GM12878 (cell line): Measurements from ENCODE around the gene PREP.

ENCODE experiments used
- CTCF ChIP-seq, 3 experiments: IDR thresholded peaks in 2 of 3; conservative IDR thresholded peaks in 1 of 3; 2 replicates each; pipeline ENCODE4 v1.5.1; 2011; ENCODE audit warnings: low read depth in 3 of 3, low read length in 3 of 3, mild to moderate bottlenecking in 3 of 3, control low read depth in 2 of 3, moderate library complexity in 2 of 3, inconsistent platforms in 1 of 3, mixed read lengths in 1 of 3; ENCODE audit not compliant: control insufficient read depth in 2 of 3, insufficient read depth in 1 of 3; ENCODE audit errors: extremely low read depth in 1 of 3
- EZH2 ChIP-seq: IDR thresholded peaks from 2 replicates; pipeline ENCODE4 v1.6.1; 2012; ENCODE audit warnings: low read depth, mild to moderate bottlenecking, control low read depth, inconsistent platforms, low read length, borderline replicate concordance; ENCODE audit not compliant: control insufficient read depth
- FOXK2 ChIP-seq: fragments of 450-650 bp; IDR thresholded peaks from 2 replicates; pipeline ENCODE4 v1.6.1; 2017; ENCODE audit warnings: mild to moderate bottlenecking, moderate library complexity
- HDAC2 ChIP-seq: fragments of 200-600 bp; sonication (generic); IDR thresholded peaks from 2 replicates; pipeline ENCODE4 v1.6.1; 2017
- KAT2A ChIP-seq: conservative IDR thresholded peaks from 2 replicates; pipeline ENCODE4 v1.6.1; 2011; ENCODE audit warnings: low read depth, low read length; ENCODE audit not compliant: control insufficient read depth
- NBN ChIP-seq: fragments of 450-650 bp; IDR thresholded peaks from 2 replicates; pipeline ENCODE4 v1.6.1; 2016
- SMAD1 ChIP-seq: fragments of 450-650 bp; IDR thresholded peaks from 2 replicates; pipeline ENCODE4 v1.6.1; 2018; ENCODE audit warnings: mild to moderate bottlenecking, low read depth; ENCODE audit not compliant: partially characterized antibody
- SMC3 ChIP-seq: IDR thresholded peaks from 2 replicates; pipeline ENCODE4 v1.6.1; 2011; ENCODE audit warnings: low read length, improper control_type of control experiment, borderline replicate concordance
- USF2 ChIP-seq: IDR thresholded peaks from 2 replicates; pipeline ENCODE4 v1.6.1; 2011; ENCODE audit warnings: low read depth, low read length, improper control_type of control experiment, borderline replicate concordance

GRCh38 chr6:105324386-105324950, 78.4 kb downstream of the PREP start:
- no peak for TF ChIP-seq NBN
- TF ChIP-seq SMAD1 = no peak
- no peak for TF ChIP-seq CTCF (IDR thresholded peaks at IDR 0.05 in 2 of 3, conservative IDR thresholded peaks at IDR 0.05 in 1 of 3; ENCODE audit: control insufficient read depth in 2 of 3, extremely low read depth in 1 of 3, insufficient read depth in 1 of 3, low read depth in 3 of 3, low read length in 3 of 3)
- TF ChIP-seq USF2 = no peak
- no peak for TF ChIP-seq HDAC2
- no peak for TF ChIP-seq KAT2A
- no peak for TF ChIP-seq EZH2
- TF ChIP-seq FOXK2 = no peak
- no peak for TF ChIP-seq SMC3
